ENCODE data around the gene CENATAC. TPM values are rescaled to one million over a fixed set of nuclear protein-coding genes. Genes with fewer than 3 reads are reported as not detected.

CENATAC gene
- total and polyA plus RNA-seq, 4 donors = 10.3 to 138 (median 59.1) TPM

GRCh38 chr11:119048644-119049043 lies 50.7 kb downstream of the CENATAC start:
- ATAC-seq (ENCODE audit: low FRiP score) = no peak
- no peak overlapping the region for H3K27ac ChIP-seq (ENCODE audit: low read depth in 1 of 2, low read length in 2 of 2)
- H3K27me3 ChIP-seq (ENCODE audit: control insufficient read depth in 1 of 2, insufficient read depth in 2 of 2, low read length in 1 of 2) = no peaks in the 10 kb centered on the region
- no peaks in the 10 kb centered on the region for H3K9me3 ChIP-seq (ENCODE audit: control insufficient read depth, low read length)
- H3K4me1 ChIP-seq (ENCODE audit: control insufficient read depth in 1 of 2, insufficient read depth in 2 of 2, low read length in 2 of 2) = no peaks in the 10 kb centered on the region
- no peak for DNase-seq
- WGBS, 2 donors = 93 to 96% methylated on average over 9 of the region's 9 CpGs
- intact Hi-C loops (cut with DNase I) = no loop called here
- H3K36me3 ChIP-seq (ENCODE audit: control insufficient read depth in 1 of 2, insufficient read depth in 2 of 2, low read length in 1 of 2) = peaks cover 0 to 10% of the 10 kb centered on the region in 2 donors
- H3K4me3 ChIP-seq (ENCODE audit: low read length in 2 of 2) = no peak overlapping the region

- 94 to 95% methylated on average over 7 of the region's 7 CpGs for WGBS, 2 donors
Observed at GRCh38 chr11:119049081-119049480, 51.1 kb downstream of the CENATAC start.

GRCh38 chr11:119051440-119052162 lies 53.7 kb downstream of the CENATAC start:
- intact Hi-C loops (cut with DNase I) = no loop called here
- H3K4me1 ChIP-seq (ENCODE audit: control insufficient read depth in 1 of 2, insufficient read depth in 2 of 2, low read length in 2 of 2) = peaks cover 0 to 5% of the 10 kb centered on the region in 2 donors
- no peak for DNase-seq
- H3K4me3 ChIP-seq (ENCODE audit: low read length in 2 of 2) = no peak overlapping the region
- H3K9me3 ChIP-seq (ENCODE audit: control insufficient read depth, low read length) = no peaks in the 10 kb centered on the region
- no peak for ATAC-seq (ENCODE audit: low FRiP score)
- no peak overlapping the region for H3K27ac ChIP-seq (ENCODE audit: low read depth in 1 of 2, low read length in 2 of 2)
- WGBS, 2 donors = 88 to 90% methylated on average over 17 of the region's 17 CpGs
- H3K36me3 ChIP-seq (ENCODE audit: control insufficient read depth in 1 of 2, insufficient read depth in 2 of 2, low read length in 1 of 2) = peaks cover 0 to 11% of the 10 kb centered on the region in 2 donors
- no peaks in the 10 kb centered on the region for H3K27me3 ChIP-seq (ENCODE audit: control insufficient read depth in 1 of 2, insufficient read depth in 2 of 2, low read length in 1 of 2)

More at GRCh38 chr11:119049081-119049480, 51.1 kb downstream of the CENATAC start:
- H3K27ac ChIP-seq (ENCODE audit: low read depth in 1 of 2, low read length in 2 of 2) = no peak overlapping the region
- intact Hi-C loops (cut with DNase I) = no loop called here
- no peaks in the 10 kb centered on the region for H3K4me1 ChIP-seq (ENCODE audit: control insufficient read depth in 1 of 2, insufficient read depth in 2 of 2, low read length in 2 of 2)
- peaks cover 0 to 13% of the 10 kb centered on the region in 2 donors for H3K36me3 ChIP-seq (ENCODE audit: control insufficient read depth in 1 of 2, insufficient read depth in 2 of 2, low read length in 1 of 2)
- ATAC-seq (ENCODE audit: low FRiP score) = no peak
- no peaks in the 10 kb centered on the region for H3K27me3 ChIP-seq (ENCODE audit: control insufficient read depth in 1 of 2, insufficient read depth in 2 of 2, low read length in 1 of 2)
- DNase-seq = no peak
- H3K9me3 ChIP-seq (ENCODE audit: control insufficient read depth, low read length) = no peaks in the 10 kb centered on the region
- no peak overlapping the region for H3K4me3 ChIP-seq (ENCODE audit: low read length in 2 of 2)

DNA sequence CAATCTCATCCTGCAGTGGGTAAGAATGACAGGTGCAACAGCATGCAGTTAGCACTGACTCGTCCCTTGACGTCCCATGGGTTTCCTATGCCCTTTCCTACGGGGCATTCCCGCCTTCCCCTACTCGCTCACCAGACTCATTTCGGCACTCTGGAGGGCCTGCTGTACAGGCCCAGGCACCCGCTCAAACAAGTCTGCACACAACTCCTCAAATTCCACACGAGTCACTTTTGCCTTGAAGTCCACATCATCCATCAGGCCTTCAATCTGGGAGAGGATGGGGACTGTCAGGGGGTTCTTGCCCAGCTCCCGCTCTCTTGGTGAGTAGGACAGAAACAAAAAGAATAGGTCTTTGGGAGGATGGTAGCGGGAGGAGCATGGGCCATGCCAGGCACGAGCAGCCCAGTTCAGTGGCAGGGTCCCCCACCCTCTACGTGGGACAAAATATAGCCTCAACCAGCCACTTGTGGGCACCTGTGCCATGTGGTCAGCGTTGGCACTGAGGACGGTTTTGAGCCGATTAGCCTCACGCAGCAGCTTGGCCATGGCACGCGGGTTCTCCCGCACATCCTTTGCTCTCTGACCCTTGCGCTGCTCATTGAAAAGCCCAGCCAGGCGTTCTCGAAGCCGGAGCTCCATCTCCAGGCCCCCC lies 54.4 kb downstream of the CENATAC start:
- no peaks in the 10 kb centered on the region for H3K9me3 ChIP-seq (ENCODE audit: control insufficient read depth, low read length)
- no peaks in the 10 kb centered on the region for H3K27me3 ChIP-seq (ENCODE audit: control insufficient read depth in 1 of 2, insufficient read depth in 2 of 2, low read length in 1 of 2)
- peaks cover 0 to 11% of the 10 kb centered on the region in 2 donors for H3K36me3 ChIP-seq (ENCODE audit: control insufficient read depth in 1 of 2, insufficient read depth in 2 of 2, low read length in 1 of 2)
- 90 to 92% methylated on average over 23 of the region's 23 CpGs for WGBS, 2 donors
- H3K4me1 ChIP-seq (ENCODE audit: control insufficient read depth in 1 of 2, insufficient read depth in 2 of 2, low read length in 2 of 2) = peaks cover 0 to 5% of the 10 kb centered on the region in 2 donors
- no peak overlapping the region for H3K27ac ChIP-seq (ENCODE audit: low read depth in 1 of 2, low read length in 2 of 2)
- DNase-seq = no peak
- no peak for ATAC-seq (ENCODE audit: low FRiP score)
- intact Hi-C loops (cut with DNase I) = no loop called here
- H3K4me3 ChIP-seq (ENCODE audit: low read length in 2 of 2) = no peak overlapping the region

DNA sequence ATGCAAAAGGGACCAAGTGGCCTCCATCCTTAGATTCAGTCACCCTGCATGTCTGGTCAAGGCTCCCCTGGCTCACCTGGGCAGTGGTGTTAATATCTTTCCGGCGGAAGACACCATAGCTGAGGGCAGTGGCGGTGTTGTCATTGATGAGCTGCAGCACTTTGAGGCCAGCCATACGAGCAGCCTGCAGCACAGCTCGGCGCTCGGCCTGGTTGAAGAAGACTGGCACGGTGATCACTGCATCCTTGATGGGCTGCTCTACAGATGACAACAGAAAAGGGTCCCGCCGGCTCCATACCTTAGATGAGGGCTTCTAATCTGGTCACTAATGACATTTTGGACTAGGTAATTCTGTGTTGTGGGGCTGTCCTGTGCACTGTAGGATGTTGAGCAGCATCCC lies 56.5 kb downstream of the CENATAC start:
- intact Hi-C loops (cut with DNase I) = no loop called here
- Histone ChIP-seq H3K9me3 (ENCODE audit: control insufficient read depth, low read length) (no peaks in the 10 kb centered on the region), H3K36me3 (ENCODE audit: control insufficient read depth in 1 of 2, insufficient read depth in 2 of 2, low read length in 1 of 2) (peaks cover 0 to 7% of the 10 kb centered on the region in 2 donors), H3K4me3 (ENCODE audit: low read length in 2 of 2) (no peak overlapping the region), H3K27ac (ENCODE audit: low read depth in 1 of 2, low read length in 2 of 2) (no peak overlapping the region), H3K4me1 (ENCODE audit: control insufficient read depth in 1 of 2, insufficient read depth in 2 of 2, low read length in 2 of 2) (peaks cover 0 to 5% of the 10 kb centered on the region in 2 donors), H3K27me3 (ENCODE audit: control insufficient read depth in 1 of 2, insufficient read depth in 2 of 2, low read length in 1 of 2) (no peaks in the 10 kb centered on the region)
- DNase-seq (no peak), ATAC-seq (ENCODE audit: low FRiP score) (no peak)
- 92 to 96% methylated on average over 10 of the region's 10 CpGs for WGBS, 2 donors

GRCh38 chr11:119055901-119056300 lies 58.0 kb downstream of the CENATAC start:
- 25 to 26% methylated on average over 6 of the region's 6 CpGs for WGBS, 2 donors
- intact Hi-C loops (cut with DNase I) = no loop called here

GRCh38 chr11:119056421-119056999 lies 58.6 kb downstream of the CENATAC start:
- intact Hi-C loops (cut with DNase I) = no loop called here
- Histone ChIP-seq H3K27me3 (ENCODE audit: control insufficient read depth in 1 of 2, insufficient read depth in 2 of 2, low read length in 1 of 2) (no peaks in the 10 kb centered on the region), H3K4me3 (ENCODE audit: low read length in 2 of 2) (peak overlapping the region; percentile 49 to 81), H3K27ac (ENCODE audit: low read depth in 1 of 2, low read length in 2 of 2) (peak overlapping the region in 1 of 2 donors; percentile 73), H3K36me3 (ENCODE audit: control insufficient read depth in 1 of 2, insufficient read depth in 2 of 2, low read length in 1 of 2) (peaks cover 0 to 7% of the 10 kb centered on the region in 2 donors), H3K9me3 (ENCODE audit: control insufficient read depth, low read length) (no peaks in the 10 kb centered on the region), H3K4me1 (ENCODE audit: control insufficient read depth in 1 of 2, insufficient read depth in 2 of 2, low read length in 2 of 2) (peaks cover 0 to 5% of the 10 kb centered on the region in 2 donors)
- DNase-seq (peak; percentile 54 to 76), ATAC-seq (ENCODE audit: low FRiP score) (no peak)
- WGBS, 2 donors = 1% methylated on average over 44 to 48 of the region's 48 CpGs

More at GRCh38 chr11:119055901-119056300, 58.0 kb downstream of the CENATAC start:
- peak overlapping the region; percentile 49 to 81 for H3K4me3 ChIP-seq (ENCODE audit: low read length in 2 of 2)
- no peak for DNase-seq
- ATAC-seq (ENCODE audit: low FRiP score) = no peak
- peaks cover 0 to 7% of the 10 kb centered on the region in 2 donors for H3K36me3 ChIP-seq (ENCODE audit: control insufficient read depth in 1 of 2, insufficient read depth in 2 of 2, low read length in 1 of 2)
- no peaks in the 10 kb centered on the region for H3K9me3 ChIP-seq (ENCODE audit: control insufficient read depth, low read length)
- peaks cover 0 to 5% of the 10 kb centered on the region in 2 donors for H3K4me1 ChIP-seq (ENCODE audit: control insufficient read depth in 1 of 2, insufficient read depth in 2 of 2, low read length in 2 of 2)
- H3K27me3 ChIP-seq (ENCODE audit: control insufficient read depth in 1 of 2, insufficient read depth in 2 of 2, low read length in 1 of 2) = no peaks in the 10 kb centered on the region
- H3K27ac ChIP-seq (ENCODE audit: low read depth in 1 of 2, low read length in 2 of 2) = no peak overlapping the region

DNA sequence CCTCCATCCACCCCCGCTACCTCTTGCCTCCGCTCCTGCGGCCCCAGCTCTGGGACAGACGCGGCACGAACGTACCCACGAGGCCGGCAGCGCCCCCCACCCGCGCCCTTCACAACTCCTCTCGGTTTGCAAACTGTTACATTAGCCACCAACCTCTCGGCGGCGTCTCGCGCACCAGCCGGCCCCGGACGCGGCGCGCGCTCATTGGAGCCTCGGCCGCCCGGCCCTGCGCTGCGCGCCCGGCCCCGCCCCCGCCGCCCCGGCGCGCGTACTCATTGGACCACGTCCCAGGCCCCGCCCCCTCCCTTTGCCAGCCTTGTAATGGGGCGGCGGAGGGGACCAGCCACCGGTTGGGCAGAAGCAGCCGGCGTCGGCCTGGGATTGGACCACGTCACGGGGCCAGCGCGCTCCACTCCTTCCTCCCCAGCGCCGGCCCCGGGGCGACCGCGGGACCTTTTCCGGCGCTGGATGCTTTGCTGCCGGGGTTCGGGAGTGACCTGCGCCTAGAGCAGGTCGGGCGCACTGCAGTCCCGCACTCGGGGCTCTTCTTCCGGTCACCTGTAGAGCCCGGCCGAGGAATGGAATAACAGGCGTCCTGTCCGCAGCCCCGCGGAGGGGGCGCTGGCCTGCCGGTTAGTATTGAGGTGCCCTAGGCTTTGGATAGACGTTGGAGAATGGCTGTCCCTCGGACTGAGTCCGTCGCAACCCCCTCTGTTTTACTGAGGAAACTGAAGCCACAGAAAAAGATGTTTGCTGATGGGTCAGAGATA lies 59.2 kb downstream of the CENATAC start, which contains the start of gene HYOU1:
Gene HYOU1 (minus strand): TSS at position 206 of the 770 bp plus-strand sequence. CDS start 1,045 bp downstream, outside the sequence.
- peak within 1 kb of the TSS; percentile 49 to 81 for H3K4me3 ChIP-seq (ENCODE audit: low read length in 2 of 2)
- H3K9me3 ChIP-seq (ENCODE audit: control insufficient read depth, low read length) = no peaks in the 10 kb centered on the region
- ATAC-seq (ENCODE audit: low FRiP score) (peak; percentile 97), DNase-seq (peak; percentile 99 to 100)
- peaks cover 0 to 5% of the 10 kb centered on the region in 2 donors for H3K4me1 ChIP-seq (ENCODE audit: control insufficient read depth in 1 of 2, insufficient read depth in 2 of 2, low read length in 2 of 2)
- H3K27me3 ChIP-seq (ENCODE audit: control insufficient read depth in 1 of 2, insufficient read depth in 2 of 2, low read length in 1 of 2) = no peaks in the 10 kb centered on the region
- WGBS, 2 donors = 0 to 1% methylated on average over 36 to 79 of the region's 79 CpGs
- peaks cover 0 to 5% of the 10 kb centered on the region in 2 donors for H3K36me3 ChIP-seq (ENCODE audit: control insufficient read depth in 1 of 2, insufficient read depth in 2 of 2, low read length in 1 of 2)
- intact Hi-C loops (cut with DNase I) = loop anchor here in 1 of 2 donors (1.0 kb wide), 1 partner anchor 37 kb away; no protein-coding TSS in a partner anchor
- H3K27ac ChIP-seq (ENCODE audit: low read depth in 1 of 2, low read length in 2 of 2) = peak within 1 kb of the TSS in 1 of 2 donors; percentile 78
